Neural progenitor cell (in vitro differentiated cells): ENCODE data around the gene INO80. TPM values are rescaled to one million over a fixed set of nuclear protein-coding genes. Genes with fewer than 3 reads are reported as not detected.
"Not testable (repeated sequence)": the region's sequence is repeated elsewhere in the genome, so short reads cannot be mapped to it uniquely, and the experiment has no call there.

Source experiments
- DNase-seq: peaks from one replicate; pipeline ENCODE4 v3.0.0-alpha.2; 2016; ENCODE audit warnings: low spot score
- H2AFZ ChIP-seq: fragments of 200-600 bp; sonication (generic); replicated peaks from 2 replicates; pipeline ENCODE4 v1.6.1; 2016; ENCODE audit warnings: antibody characterized with exemption
- H3F3A ChIP-seq: fragments of 200-600 bp; sonication (generic); 2 replicates; pipeline ENCODE4 v1.6.1; 2016; ENCODE audit warnings: antibody characterized with exemption, low read depth
- H3K27ac ChIP-seq: fragments of 200-600 bp; sonication (generic); 2 replicates; pipeline ENCODE4 v1.5.1; 2016; ENCODE audit warnings: mild to moderate bottlenecking
- H3K27me3 ChIP-seq: fragments of 200-600 bp; sonication (generic); 2 replicates; pipeline ENCODE4 v1.6.1; 2016; ENCODE audit warnings: mild to moderate bottlenecking, moderate library complexity
- H3K36me3 ChIP-seq: fragments of 200-600 bp; sonication (generic); 2 replicates; pipeline ENCODE4 v1.5.1; 2016
- H3K4me1 ChIP-seq: fragments of 200-600 bp; sonication (generic); 2 replicates; pipeline ENCODE4 v1.6.1; 2016; ENCODE audit warnings: mixed run types
- H3K4me2 ChIP-seq: fragments of 200-600 bp; sonication (generic); 2 replicates; pipeline ENCODE4 v1.6.1; 2016
- H3K4me3 ChIP-seq: fragments of 200-600 bp; sonication (generic); 2 replicates; pipeline ENCODE4 v1.5.1; 2016
- H3K79me2 ChIP-seq: fragments of 200-600 bp; sonication (generic); 2 replicates; pipeline ENCODE4 v1.6.1; 2016; ENCODE audit warnings: low read depth
- H3K9ac ChIP-seq: fragments of 200-600 bp; sonication (generic); 2 replicates; pipeline ENCODE4 v1.6.1; 2016
- H3K9me3 ChIP-seq: fragments of 200-600 bp; sonication (generic); 2 replicates; pipeline ENCODE4 v1.5.1; 2016; ENCODE audit warnings: low read depth
- H4K20me1 ChIP-seq: fragments of 200-600 bp; sonication (generic); 2 replicates; pipeline ENCODE4 v1.6.1; 2016; ENCODE audit warnings: low read depth
- H3K27ac Mint-ChIP-seq: 3 replicates; pipeline ENCODE4 v1.8.0; 2021; ENCODE audit warnings: mixed read lengths
- H3K27me3 Mint-ChIP-seq: 2 replicates; pipeline ENCODE4 v1.8.0; 2022; ENCODE audit warnings: low read depth, mild to moderate bottlenecking, inconsistent platforms, moderate library complexity, mixed read lengths; ENCODE audit not compliant: insufficient read depth
- H3K36me3 Mint-ChIP-seq: 3 replicates; pipeline ENCODE4 v1.8.0; 2021; ENCODE audit warnings: mixed read lengths
- H3K4me1 Mint-ChIP-seq: 3 replicates; pipeline ENCODE4 v1.8.0; 2021; ENCODE audit warnings: mixed read lengths
- H3K4me3 Mint-ChIP-seq: 3 replicates; pipeline ENCODE4 v1.8.0; 2021; ENCODE audit warnings: mild to moderate bottlenecking, moderate library complexity, mixed read lengths
- H3K9me3 Mint-ChIP-seq: 3 replicates; pipeline ENCODE4 v1.8.0; 2020; ENCODE audit warnings: mixed read lengths
- EZH2 ChIP-seq: fragments of 200-600 bp; sonication (generic); IDR thresholded peaks from 2 replicates; pipeline ENCODE4 v1.6.1; 2017; ENCODE audit warnings: antibody characterized with exemption, mild to moderate bottlenecking, moderate library complexity
- EZH2phosphoT487 ChIP-seq: fragments of 200-600 bp; sonication (generic); IDR thresholded peaks from 2 replicates; pipeline ENCODE4 v1.6.1; 2017; ENCODE audit warnings: antibody characterized with exemption
- total RNA-seq: library from RNA; depleted of rRNA; stranded (reverse); fragments of >200 nt; gene quantifications from 2 replicates; pipeline ENCODE4 v1.2.3, GENCODE V29; 2015; ENCODE audit warnings: low replicate concordance
- TF ChIP-seq, protein P1 (sequence below): fragments of 200-600 bp; sonication (generic); IDR thresholded peaks from 2 replicates; pipeline ENCODE4 v1.5.1; 2017; ENCODE audit warnings: antibody characterized with exemption, mild to moderate bottlenecking

INO80 gene
- total RNA-seq, 1 donor from 2014 or later: 25.4 TPM

DNA sequence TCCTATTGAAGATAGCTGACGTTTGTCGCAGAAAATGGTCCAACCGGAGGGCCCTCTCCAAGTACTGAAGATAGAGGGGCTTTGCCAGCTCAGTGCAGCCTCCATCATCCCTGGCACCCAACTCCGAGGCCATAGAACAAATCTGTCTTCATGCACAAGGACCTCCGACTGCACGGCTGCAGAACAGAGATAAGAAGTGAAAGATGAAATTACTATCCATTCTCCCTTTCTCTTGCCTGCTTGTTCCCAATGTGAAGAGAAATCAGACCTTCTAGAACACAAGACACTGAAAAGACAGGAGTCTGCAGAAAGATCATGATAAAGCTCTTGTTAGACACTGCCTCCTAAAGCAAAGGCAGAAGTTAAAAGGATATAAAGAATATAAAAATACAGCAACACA, 19.9 kb downstream of the INO80 start:
- Histone ChIP-seq H2AFZ (no peak overlapping the region), H3K9me3 (no peaks in the 10 kb centered on the region), H3K27me3 (no peaks in the 10 kb centered on the region), H3K79me2 (peaks cover 46% of the 10 kb centered on the region), H3K9ac (no peak overlapping the region), H3F3A (no peaks in the 10 kb centered on the region), H3K4me1 (no peaks in the 10 kb centered on the region), H3K4me2 (no peak overlapping the region), H3K36me3 (peaks cover 14% of the 10 kb centered on the region), H4K20me1 (peaks cover 8% of the 10 kb centered on the region), H3K27ac (no peak overlapping the region), H3K4me3 (no peak overlapping the region)
- Mint-ChIP-seq H3K36me3 (peaks cover 19% of the 10 kb centered on the region), H3K4me3 (no peak overlapping the region), H3K27me3 (peaks cover 2% of the 10 kb centered on the region), H3K4me1 (peaks cover 2% of the 10 kb centered on the region), H3K27ac (no peak overlapping the region), H3K9me3 (no peaks in the 10 kb centered on the region)
- DNase-seq: no peak
- TF ChIP-seq, protein P1, sequence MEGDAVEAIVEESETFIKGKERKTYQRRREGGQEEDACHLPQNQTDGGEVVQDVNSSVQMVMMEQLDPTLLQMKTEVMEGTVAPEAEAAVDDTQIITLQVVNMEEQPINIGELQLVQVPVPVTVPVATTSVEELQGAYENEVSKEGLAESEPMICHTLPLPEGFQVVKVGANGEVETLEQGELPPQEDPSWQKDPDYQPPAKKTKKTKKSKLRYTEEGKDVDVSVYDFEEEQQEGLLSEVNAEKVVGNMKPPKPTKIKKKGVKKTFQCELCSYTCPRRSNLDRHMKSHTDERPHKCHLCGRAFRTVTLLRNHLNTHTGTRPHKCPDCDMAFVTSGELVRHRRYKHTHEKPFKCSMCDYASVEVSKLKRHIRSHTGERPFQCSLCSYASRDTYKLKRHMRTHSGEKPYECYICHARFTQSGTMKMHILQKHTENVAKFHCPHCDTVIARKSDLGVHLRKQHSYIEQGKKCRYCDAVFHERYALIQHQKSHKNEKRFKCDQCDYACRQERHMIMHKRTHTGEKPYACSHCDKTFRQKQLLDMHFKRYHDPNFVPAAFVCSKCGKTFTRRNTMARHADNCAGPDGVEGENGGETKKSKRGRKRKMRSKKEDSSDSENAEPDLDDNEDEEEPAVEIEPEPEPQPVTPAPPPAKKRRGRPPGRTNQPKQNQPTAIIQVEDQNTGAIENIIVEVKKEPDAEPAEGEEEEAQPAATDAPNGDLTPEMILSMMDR: no peak
- TF ChIP-seq EZH2 (no peak), EZH2phosphoT487 (no peak)

DNA sequence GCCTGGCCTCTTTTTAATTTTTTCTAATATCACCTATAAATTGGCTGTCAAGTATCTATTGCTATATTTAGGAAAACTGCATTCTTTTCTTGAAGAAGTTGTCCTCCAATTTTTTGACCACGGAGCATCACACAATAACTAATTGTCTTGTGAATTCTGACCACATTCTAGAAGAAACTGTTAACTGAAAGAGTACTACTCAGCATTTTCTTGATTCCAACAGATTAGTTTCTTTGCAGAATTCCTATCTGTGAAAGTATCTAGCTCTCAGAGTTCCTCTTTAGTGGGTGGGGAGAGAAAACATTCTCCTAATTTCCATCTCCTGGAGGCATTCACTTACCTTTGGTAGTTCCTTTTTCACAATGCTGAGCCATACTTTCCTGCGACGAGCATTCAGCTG, 31.1 kb downstream of the INO80 start:
- no peak overlapping the region for H3K4me2 ChIP-seq
- H2AFZ ChIP-seq: no peak overlapping the region
- H3K9ac ChIP-seq: no peak overlapping the region
- H3F3A ChIP-seq: no peaks in the 10 kb centered on the region
- no peak for DNase-seq
- no peak overlapping the region for H3K4me3 ChIP-seq
- Mint-ChIP-seq H3K27me3 (peaks cover 2% of the 10 kb centered on the region), H3K4me3 (no peak overlapping the region), H3K9me3 (no peaks in the 10 kb centered on the region), H3K4me1 (no peaks in the 10 kb centered on the region), H3K36me3 (peaks cover 22% of the 10 kb centered on the region), H3K27ac (no peak overlapping the region)
- TF ChIP-seq EZH2phosphoT487 (no peak), EZH2 (no peak)
- TF ChIP-seq, protein P1: no peak
- peaks cover 11% of the 10 kb centered on the region for H3K36me3 ChIP-seq
- H3K27me3 ChIP-seq: no peaks in the 10 kb centered on the region
- no peaks in the 10 kb centered on the region for H4K20me1 ChIP-seq
- H3K4me1 ChIP-seq: no peaks in the 10 kb centered on the region
- no peak overlapping the region for H3K27ac ChIP-seq
- H3K9me3 ChIP-seq: no peaks in the 10 kb centered on the region
- H3K79me2 ChIP-seq: no peaks in the 10 kb centered on the region

DNA sequence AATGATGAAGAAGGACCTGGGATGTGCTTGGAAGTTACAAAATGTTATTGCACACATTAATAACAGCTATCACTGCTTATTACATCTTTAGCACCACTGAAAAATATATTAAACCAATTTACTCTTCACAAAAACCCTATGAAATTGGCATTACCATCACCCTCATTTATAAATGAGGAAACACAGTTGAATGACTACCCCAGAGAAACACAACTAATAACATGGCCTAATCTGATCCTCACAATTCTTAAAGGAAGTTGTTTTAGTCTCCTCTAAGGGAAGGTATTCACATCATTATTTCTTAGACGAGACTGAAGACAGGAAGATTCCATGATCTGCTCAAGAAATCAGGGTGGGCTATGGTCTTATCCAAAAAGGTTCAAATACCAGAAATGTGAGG, 35.9 kb downstream of the INO80 start:
- Histone ChIP-seq H3F3A (no peaks in the 10 kb centered on the region), H3K79me2 (no peaks in the 10 kb centered on the region), H3K9ac (no peak overlapping the region), H3K27ac (no peak overlapping the region), H3K27me3 (no peaks in the 10 kb centered on the region), H3K36me3 (peaks cover 12% of the 10 kb centered on the region), H3K4me2 (no peak overlapping the region), H3K4me3 (no peak overlapping the region), H3K4me1 (no peaks in the 10 kb centered on the region), H2AFZ (no peak overlapping the region), H4K20me1 (no peaks in the 10 kb centered on the region), H3K9me3 (no peaks in the 10 kb centered on the region)
- Mint-ChIP-seq H3K4me3 (no peak overlapping the region), H3K4me1 (no peaks in the 10 kb centered on the region), H3K36me3 (peaks cover 26% of the 10 kb centered on the region), H3K27me3 (no peaks in the 10 kb centered on the region), H3K9me3 (no peaks in the 10 kb centered on the region), H3K27ac (no peak overlapping the region)
- no peak for DNase-seq
- TF ChIP-seq EZH2phosphoT487 (no peak), EZH2 (no peak)
- TF ChIP-seq, protein P1: no peak

DNA sequence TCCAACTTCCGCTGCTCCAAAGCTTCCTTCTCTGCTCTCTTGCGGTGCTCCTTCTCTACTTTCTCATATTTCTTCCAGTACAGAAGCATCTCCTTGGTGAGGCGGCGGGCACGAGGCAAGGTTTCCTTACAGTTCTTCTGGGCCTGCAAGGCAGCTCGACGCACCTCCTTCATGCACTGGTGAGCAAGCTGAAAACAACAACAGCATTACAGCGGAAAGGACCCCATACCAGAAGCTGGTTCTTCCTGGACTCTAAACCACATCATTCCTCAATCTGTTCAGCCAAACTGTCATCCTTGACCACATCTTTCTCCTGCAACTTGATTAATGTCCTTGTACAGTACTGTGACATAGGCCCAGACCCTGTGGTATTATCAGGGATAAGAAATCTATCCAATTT, 36.4 kb downstream of the INO80 start:
- no peaks in the 10 kb centered on the region for H3K4me1 Mint-ChIP-seq
- Histone ChIP-seq H4K20me1 (no peaks in the 10 kb centered on the region), H3K27ac (no peak overlapping the region), H3K9ac (no peak overlapping the region), H2AFZ (no peak overlapping the region), H3K4me1 (no peaks in the 10 kb centered on the region), H3K4me2 (no peak overlapping the region), H3K9me3 (no peaks in the 10 kb centered on the region), H3K36me3 (peaks cover 12% of the 10 kb centered on the region), H3K79me2 (no peaks in the 10 kb centered on the region), H3F3A (no peaks in the 10 kb centered on the region), H3K27me3 (no peaks in the 10 kb centered on the region), H3K4me3 (no peak overlapping the region)
- DNase-seq: no peak
- H3K27me3 Mint-ChIP-seq: no peaks in the 10 kb centered on the region
- no peaks in the 10 kb centered on the region for H3K9me3 Mint-ChIP-seq
- H3K36me3 Mint-ChIP-seq: peaks cover 26% of the 10 kb centered on the region
- TF ChIP-seq EZH2 (no peak), EZH2phosphoT487 (no peak)
- TF ChIP-seq, protein P1: no peak
- H3K4me3 Mint-ChIP-seq: no peak overlapping the region
- no peak overlapping the region for H3K27ac Mint-ChIP-seq

DNA sequence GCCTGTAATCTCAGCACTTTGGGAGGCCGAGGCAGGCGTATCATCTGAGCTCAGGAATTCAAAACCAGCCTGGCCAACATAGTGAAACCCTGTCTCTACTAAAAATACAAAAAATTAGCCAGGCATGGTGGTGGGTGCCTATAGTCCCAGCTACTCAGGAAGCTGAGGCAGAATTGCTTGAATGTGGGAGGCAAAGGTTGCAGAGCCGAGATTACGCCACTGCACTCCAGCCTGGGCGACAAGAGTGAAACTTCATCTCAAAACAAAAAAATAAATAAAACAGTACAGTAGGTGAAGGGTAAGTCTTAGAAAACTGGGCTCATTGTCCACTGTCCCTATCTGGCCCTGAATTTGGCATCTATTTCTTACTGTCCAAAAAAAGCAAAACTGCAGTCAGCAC, 37.2 kb downstream of the INO80 start:
- peaks cover 30% of the 10 kb centered on the region for H3K36me3 Mint-ChIP-seq
- H3K9me3 ChIP-seq: not testable (repeated sequence)

More for the DNA sequence above, 37.2 kb downstream of the INO80 start:
- not testable (repeated sequence) for H4K20me1 ChIP-seq, H3K79me2 ChIP-seq, H3K27ac Mint-ChIP-seq, H3K4me3 Mint-ChIP-seq, H3K27me3 ChIP-seq, H2AFZ ChIP-seq, H3K27me3 Mint-ChIP-seq, H3K4me2 ChIP-seq, H3F3A ChIP-seq, H3K9ac ChIP-seq, H3K4me1 ChIP-seq, H3K9me3 Mint-ChIP-seq, H3K4me1 Mint-ChIP-seq, DNase-seq, H3K4me3 ChIP-seq, H3K27ac ChIP-seq
- peaks cover 12% of the 10 kb centered on the region for H3K36me3 ChIP-seq
